HT-29 (cell line): ENCODE results near the gene HIKESHI. TPM values are rescaled to one million over a fixed set of nuclear protein-coding genes. Genes with fewer than 3 reads are reported as not detected.
A peak's percentile ranks its signal among the peaks of the same experiment; 100 is the strongest.
"Not testable (repeated sequence)": the region's sequence is repeated elsewhere in the genome, so short reads cannot be mapped to it uniquely, and the experiment has no call there.

Source experiments
- DNase-seq: peaks from one replicate; pipeline ENCODE4 v3.0.0-alpha.2; 2015; ENCODE audit warnings: low spot score
- total RNA-seq: library from RNA; depleted of rRNA; stranded (reverse); fragments of >200 nt; shearing (Covaris generic); gene quantifications from 2 replicates; pipeline ENCODE4 v1.2.3, GENCODE V29; 2014

The HIKESHI gene
- total RNA-seq, 1 experiment from 2014 or later, result 31.4 TPM

DNA sequence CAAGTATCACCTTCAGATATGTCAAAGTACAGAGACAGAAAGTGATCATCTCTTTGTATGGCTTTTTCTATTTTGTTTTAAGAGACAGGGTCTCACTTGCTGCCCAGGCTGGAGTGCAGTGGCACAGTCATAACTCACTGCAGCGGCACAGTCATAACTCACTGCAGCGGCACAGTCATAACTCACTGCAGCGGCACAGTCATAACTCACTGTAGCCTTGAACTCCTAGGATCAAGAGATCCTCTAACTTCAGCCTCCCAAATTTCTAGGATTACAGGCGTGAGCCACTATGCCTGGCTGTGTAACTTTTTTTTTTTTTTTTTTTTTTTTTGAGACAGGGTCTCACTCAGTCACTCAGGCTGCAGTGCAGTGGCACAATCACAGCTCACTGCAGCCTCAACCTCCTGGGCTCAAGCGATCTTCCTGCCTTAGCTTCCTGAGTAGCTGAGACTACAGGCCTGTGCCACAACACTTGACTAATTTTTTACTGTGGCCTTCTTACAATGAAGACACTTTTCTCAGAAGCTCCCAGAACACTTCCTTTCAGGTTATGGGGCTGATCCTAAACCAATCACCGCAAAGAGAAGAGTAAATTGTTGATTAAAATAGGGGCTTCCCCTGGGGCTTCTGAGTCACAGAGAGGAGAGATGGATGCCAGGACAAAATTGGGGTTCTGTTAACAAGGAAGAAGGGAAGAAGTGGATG is 9.0 kb upstream of the HIKESHI start:
- DNase-seq, result no peak

DNA sequence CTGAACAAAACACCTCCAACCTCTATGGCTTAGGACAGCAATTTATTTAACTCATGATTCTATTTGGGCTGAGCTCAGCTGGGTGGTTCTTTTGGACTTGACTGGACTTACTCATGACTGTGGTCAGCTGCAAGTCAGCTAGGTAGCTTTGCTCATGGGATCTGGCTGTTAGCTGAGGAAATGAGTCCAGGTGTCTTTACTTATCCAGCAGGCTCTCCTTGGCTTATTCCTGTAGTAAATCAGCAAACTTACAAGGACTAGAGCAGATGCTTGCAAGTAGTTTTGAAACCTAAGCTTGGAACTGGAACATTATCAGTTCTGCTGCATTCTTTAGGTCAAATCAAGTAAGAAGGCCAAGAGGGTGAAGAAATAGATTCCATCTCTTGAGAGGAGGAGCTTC is 8.0 kb upstream of the HIKESHI start:
- no peak for DNase-seq

DNA sequence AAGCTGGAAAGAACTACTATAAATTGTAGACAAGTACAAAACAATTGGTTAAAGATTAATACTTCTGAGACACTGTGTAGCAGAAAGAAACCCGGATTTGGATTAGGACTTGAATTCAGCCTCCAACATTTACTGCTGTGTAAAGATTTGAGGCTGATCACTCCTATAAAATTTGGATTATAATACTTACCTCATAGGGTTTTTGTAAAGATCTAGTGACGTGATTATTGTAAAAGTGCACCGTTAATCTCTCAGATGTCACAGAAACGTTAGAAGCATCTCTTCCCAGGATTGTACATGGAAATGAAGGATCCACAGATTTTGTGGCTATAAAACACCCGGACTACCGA is 323 bp upstream of the HIKESHI start:
- no peak for DNase-seq

DNA sequence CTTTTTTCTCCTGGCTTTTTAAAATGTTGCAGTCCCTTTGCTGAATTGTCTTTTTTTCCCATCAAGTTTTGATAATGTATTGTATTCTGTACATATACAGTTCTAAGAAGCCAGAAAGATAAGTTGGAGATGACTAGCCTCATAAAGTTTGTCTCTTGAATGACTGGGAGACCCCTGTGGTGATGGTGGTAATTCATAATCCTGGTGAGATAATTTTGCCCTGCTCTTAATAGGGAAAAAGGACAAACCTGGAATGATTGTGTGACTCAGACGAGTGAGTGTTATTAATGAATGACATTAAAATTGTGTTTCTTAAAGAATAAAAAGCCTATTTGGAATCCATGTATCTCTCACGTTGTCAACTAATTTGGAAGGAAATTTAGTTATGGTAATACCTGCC is 1.2 kb downstream of the HIKESHI start:
- DNase-seq, result no peak

DNA sequence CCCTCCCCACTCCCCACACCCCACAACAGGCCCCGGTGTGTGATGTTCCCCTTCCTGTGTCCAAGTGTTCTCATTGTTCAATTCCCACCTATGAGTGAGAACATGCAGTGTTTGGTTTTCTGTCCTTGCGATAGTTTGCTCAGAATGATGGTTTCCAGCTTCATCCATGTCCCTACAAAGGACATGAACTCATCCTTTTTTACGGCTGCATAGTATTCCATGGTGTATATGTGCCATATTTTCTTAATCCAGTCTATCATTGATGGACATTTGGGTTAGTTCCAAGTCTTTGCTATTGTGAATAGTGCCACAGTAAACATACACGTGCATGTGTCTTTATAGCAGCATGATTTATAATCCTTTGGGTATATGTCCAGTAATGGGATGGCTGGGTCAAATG is 6.7 kb downstream of the HIKESHI start:
- not testable (repeated sequence) for DNase-seq

DNA sequence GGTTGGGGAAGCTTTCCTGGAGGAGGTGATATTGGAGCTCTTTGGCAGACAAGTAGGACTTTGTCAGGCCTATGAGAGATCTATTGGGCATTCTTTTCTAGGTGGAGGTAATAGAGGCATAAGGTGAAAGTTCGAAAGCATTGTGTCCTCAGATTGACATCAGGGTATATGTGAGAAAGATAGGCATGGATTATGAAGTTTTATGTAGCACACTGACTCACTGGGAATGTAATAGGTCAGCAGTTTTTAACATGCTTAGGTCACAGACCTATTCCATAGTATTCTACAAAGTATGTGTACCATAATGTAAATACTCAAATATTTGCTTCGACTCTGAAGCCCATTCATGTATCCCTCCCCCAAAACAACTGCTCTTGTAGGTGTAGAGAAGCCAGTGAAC is 11.8 kb downstream of the HIKESHI start:
- DNase-seq, result no peak

DNA sequence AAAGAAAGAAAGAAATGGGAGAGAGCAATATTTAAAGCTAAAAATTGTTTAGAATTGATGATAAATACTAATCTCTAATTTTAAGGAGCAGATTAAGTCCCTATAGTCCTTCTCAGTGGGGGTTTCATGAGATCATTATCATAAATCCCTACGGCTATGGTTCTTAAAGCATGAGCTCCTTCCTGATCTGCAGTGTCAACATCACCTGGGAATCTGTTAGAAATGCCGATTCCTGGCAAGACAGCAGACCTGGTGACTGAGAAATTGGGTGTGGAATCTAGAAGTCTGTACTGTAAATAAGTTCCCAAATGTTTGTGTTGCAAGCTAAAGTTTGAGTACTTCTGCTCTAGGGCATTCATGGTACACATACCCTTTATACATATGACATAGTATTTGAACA is 12.6 kb downstream of the HIKESHI start:
- no peak for DNase-seq

DNA sequence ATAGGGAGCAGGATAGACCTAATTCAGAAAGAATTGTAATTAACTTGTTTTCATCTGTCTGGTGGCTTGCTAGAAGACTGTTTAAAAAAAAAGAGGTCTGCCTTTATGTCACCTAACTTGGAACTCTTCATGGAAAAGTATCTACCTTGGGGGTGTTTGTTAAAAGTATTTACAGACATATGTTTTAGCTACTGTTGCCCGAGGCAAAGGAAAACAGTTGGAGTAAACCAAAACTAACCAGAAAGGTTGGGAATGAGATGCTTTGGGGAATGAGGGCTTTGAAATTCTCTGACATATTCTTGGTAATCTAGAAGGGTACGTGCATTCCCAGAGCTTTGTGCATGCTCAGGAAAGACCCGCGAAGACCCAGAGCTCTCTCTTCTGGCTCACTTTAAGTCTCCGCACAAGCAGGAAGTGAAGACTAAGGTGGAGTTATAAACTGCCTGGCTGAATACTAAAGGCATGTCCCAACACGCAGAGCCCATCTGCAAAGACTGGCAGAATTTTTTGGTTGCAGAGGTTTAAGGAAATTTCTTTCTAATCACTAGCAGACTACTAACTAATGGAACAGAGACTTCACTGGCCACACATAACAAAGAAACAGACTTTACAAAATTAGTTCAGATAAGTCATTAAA is 33.2 kb downstream of the HIKESHI start:
- no peak for DNase-seq

DNA sequence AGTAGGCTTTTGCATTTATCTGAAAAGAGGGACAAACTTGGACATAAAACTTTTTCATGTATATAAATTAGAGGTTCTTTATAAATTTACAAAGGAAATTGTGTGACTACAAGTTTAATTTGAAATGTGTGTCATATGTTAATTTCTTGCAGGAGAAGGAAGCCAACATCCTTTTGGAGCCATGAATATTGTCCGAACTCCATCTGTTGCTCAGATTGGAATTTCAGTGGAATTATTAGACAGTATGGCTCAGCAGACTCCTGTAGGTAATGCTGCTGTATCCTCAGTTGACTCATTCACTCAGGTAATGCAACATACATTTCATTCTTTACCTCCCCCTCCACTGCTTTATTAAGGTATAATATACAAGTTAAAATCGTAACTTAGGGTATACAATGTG is 35.2 kb downstream of the HIKESHI start:
- no peak for DNase-seq

DNA sequence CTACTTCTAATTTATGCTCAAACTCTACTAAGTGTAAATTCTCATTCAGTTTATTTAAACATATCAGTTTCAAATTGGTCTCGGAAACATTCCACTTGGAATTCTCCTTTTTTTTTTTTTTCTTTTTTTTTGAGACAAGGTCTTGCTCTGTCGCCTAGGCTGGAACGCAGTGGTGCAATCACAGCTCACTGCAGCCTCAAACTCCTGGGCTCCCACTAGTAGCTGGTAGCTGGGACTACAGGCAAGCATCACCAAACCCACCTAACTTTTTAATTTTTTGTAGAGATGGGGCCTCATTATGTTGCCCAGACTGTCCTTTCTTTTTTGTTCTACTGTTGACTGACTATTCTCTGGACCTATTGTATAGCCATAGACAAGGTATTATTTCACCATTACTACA is 39.3 kb downstream of the HIKESHI start:
- no peak for DNase-seq

DNA sequence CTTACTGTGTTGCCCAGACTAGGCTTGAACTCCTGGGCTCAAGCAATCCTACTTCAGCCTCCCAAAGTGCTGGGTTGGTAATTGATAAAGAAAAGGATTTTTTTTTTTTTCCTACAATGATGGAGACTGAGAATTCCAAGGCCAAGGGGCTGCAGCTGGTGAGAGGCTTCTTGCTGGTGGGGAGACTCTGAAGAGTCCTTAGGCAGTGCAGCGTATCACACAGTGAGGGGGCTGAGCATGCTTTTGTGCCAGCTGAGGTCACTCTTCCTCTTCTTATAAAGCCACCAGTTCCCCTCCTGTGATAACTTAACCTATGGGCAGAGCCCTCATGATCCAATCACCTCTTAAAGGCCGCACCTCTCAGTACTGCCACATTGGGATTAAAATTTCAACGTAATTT is 44.5 kb downstream of the HIKESHI start:
- no peak for DNase-seq

DNA sequence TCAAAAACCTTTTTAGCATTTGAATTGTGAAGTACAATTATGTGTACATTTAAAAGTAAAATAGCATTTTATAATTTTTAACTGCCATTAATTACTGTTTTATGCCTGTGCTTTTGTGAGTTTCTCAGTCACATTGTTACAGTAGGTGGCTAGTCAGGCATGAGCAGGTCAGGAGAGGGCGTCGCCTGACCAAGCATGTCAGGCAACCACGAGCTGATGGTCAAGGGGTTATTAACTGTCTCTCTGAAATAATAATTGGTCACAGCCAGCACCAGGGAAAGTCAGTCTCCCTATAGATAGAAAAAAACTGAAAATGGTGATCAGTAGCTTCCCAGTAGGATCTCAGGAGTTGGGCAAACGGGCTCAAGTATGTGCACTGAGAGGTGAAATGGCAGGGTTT is 53.2 kb downstream of the HIKESHI start:
- no peak for DNase-seq

DNA sequence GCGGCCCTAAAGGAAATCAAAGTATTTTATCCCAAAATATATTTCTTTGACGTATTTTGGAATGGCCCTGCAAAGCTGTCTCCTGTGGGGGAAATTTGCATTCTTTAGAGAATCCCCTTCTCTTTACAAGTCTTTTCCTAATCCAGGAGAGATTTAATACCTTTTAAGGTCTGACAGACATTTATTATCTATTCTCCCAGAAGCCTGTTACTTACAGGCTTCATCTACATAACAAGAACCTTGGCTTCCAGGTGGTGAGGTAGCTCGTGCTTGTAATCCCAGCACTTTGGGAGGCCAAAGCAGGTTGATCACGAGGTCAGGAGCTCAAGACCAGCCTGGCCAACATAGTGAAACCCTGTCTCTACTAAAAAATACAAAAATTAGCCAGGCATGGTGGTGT is 55.4 kb downstream of the HIKESHI start:
- DNase-seq, result not testable (repeated sequence)

DNA sequence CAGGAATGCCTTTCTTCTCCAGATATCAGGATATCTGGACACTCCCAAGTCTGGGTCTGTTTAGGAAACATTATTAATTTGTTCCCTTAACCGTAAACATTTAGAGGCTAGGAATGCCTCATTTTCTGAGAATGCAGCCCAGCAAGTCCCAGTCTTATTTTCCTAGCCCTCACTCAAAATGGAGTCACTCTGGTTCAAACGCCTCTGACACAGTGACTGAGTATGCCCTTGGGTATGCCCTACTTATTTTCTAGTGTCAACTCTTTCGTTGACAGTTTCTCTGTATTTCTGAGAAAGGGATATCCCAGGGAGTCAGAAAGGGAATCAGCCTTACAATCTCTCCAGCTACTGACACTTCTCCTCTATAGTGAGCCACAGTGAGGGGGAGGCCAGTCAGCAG is 56.7 kb downstream of the HIKESHI start:
- DNase-seq, result no peak

DNA sequence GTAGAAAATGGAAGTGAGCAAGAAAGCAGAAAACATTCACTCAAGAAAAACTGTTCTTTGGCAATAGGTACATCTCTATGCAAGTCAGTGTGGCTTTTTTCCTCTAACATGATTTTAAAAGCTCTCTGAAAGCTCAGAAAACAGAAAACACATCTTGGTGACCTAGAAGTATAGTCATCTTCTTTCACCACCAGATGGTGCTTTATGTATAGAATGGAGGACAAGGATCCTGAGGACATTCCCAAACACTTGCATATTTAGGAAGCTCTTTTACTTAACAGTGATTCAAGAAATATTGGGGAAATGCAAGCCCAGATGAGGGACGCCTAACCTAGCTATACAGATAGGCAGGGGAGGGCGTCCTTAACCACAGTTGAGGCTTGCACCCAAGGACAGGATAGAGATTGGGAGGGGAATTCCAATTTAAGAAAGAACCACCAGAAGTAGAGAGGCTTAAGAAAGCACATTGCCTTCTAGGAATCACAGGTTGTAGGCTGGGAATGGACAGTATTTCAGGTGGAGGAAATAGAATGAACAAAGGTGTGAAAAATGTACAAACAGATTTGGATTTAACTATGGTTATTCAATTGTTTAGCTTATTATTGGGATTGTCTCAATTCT is 58.8 kb downstream of the HIKESHI start:
- DNase-seq, result peak; percentile 64

DNA sequence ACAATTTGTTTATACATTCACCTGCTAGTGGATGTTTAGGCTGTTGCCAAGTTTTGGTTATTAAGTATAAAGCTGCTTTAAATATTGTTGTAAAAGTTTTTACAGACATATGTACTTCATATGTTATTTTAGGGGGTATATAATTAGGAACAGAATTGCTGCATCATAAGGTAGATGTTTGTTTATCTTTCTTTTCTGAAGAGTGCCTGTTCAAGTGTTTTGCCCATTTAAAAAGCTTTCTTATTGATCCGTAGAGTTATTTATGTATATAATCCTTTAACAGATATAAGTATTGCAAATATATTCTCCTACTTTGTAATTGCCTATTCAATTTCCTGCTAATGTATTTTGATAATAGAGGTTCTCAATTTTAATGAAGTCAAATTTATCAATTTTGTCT is 61.4 kb downstream of the HIKESHI start:
- no peak for DNase-seq

DNA sequence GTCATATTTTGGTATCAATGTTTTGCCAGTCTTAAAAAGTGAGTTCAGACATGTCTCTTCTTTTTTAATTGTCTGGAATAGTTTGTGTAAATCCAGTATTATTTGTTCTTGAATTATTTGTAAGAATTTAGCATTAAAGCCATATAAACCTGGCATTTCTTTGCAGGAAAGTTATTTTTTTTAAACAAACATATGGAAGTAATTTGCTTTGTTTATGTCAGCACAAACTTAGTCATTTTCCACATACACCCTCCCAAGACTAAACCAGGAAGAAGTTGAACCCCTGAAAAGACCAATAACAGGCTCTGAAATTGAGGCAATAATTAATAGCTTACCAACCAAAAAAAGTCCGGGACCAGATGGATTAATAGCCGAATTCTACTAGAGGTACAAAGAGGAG is 63.5 kb downstream of the HIKESHI start:
- DNase-seq, result no peak

DNA sequence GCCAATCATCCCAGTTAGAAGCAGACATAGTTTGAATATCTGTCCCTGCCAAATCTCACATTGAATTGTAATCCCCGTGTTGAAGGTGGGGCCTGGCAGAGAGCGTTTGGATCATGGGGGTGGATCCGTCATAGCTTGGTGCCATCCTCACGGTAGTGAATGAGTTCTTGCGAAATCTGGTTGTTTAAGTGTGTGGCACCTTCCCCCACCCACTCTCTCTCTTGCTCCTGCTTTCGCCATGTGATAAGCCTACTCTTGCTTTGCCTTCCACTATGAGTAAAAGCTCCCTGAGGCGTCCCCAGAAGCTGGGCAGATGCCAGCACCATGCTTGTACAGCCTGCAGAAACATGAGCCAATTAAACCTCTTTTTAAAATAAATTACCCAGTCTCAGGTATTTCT is 67.6 kb downstream of the HIKESHI start:
- DNase-seq, result no peak

DNA sequence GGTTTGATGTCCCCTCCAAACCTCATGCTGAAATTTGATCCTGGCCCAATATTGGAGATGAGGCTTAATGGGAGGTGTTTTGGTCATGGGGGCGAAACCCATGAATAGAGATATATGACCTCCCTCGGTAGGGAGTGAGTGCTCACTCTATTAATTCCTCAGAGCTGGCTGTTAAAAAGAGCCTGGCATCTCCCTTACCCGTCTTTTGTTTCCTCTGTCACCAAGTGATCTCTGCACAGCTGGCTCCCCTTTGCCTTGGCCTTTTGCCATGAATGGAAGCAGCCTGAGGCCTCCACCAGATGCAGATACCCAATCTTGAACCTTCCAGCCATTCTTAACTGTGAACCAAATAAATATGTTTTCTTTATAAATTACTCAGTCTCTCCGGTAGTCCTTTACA is 68.1 kb downstream of the HIKESHI start:
- DNase-seq, result no peak

DNA sequence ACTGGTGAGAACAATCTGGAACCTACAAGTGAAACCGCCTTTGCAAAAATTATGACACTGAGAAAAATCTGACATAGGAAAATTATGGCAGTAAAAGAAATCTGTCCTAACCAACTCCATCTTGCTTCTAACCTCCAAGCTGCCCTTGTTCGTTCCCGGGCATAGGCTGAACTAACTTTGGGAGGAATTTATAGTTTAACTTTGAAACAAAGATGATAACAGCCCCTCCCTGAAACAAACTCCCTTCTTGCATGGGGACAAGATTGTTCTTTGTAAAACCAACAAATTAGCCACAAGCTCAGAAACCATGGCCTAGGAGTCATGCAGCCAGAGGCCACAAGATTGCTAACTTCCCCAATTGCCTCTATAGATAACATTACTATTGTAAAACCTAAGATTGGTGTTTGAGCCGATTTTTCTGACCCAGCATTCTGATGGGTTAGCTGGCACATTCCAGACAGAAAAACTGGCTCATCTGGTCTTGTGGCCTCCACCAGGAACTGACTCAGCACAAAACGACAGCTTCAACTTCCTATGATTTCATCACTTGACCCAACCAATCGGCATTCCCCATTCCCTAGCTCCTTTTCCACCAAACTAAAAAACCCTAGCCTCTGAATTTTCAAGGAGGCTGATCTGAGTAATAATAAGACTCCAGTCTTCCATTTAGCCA is 69.0 kb downstream of the HIKESHI start:
- peak; percentile 77 for DNase-seq

DNA sequence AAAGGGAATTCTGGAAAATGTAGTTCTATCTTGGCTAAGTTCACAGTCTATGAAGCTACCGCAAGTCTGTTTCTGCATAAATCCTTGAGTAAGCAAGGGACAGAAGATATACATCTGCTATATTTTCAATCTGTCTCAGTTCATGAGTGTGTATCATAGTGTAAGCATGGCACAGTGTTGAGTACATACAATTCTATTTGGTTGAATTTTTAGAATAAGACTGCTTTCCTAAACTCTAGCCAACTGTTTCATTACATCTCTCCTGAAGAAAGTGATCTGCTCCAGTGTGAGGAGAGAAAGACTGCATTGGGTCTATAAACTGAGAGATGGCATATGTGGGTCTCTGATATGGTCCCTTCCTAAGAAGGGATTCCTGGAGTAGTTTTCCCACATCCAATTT is 70.0 kb downstream of the HIKESHI start:
- no peak for DNase-seq

DNA sequence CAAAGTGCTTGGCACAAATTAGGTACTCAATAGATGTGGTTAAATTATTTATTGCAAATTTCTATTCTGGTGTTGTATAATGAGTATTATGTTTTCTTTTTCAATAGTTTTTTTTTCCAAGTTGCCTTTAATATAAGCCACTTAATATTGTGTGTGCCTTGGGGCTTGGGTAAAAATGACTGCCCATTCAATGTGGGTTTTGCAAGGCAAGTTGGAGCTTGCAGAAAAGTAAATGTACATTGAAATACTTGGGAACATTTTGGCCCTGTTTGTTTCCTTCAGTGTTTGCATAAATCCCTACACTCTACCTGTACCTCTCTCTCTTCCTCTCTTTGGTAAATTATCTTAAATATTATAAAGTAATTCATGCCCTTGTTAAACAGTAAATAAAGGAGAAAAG is 70.5 kb downstream of the HIKESHI start:
- DNase-seq, result no peak

DNA sequence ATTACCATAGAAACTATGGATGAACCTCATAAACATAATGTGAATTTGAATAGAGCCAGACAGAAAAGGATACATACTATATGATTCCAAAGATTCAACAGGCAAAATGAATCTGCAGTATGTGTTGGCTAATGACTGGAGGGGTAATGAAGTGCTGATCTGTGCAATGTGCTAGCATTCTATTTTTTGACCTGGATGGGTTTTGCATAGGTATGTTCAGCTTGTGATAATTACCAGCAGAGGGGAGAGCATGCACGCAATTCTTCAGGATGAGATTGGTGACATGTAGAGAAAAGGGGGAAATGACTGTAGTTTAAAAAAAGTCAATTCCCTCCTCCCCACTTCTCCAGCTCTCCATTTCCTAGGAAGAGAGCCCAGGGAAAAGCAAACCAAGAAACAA is 72.0 kb downstream of the HIKESHI start:
- DNase-seq, result no peak
